GM19099 (cell line): Measurements from ENCODE around the gene KCNT1.

Source experiments
- POLR2A ChIP-seq: IDR thresholded peaks from 3 replicates; pipeline ENCODE4 v1.6.1; 2011; ENCODE audit warnings: low read depth; ENCODE audit not compliant: insufficient read length; ENCODE audit errors: extremely low read depth

The KCNT1 gene

DNA sequence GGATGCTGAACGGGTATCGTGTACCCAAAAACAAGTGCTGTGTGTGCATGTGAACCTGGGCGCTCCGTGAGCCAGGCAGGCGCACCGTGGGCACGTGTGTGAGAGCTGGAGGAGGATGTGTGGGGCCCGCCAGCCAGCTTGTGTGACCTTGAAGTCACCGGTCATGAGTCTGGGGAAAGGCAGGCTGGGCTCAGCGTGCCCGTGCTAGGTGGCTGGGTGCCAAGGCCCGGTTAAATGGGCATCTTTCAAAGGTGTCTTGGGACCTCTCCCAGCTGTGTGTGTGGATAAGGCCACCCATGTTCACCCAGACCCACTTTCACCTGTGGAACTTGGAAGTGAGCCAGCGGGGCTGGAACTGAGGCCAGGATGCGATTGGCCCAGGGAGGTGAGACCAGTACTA is 3.4 kb downstream of the KCNT1 start:
- no peak for TF ChIP-seq POLR2A

DNA sequence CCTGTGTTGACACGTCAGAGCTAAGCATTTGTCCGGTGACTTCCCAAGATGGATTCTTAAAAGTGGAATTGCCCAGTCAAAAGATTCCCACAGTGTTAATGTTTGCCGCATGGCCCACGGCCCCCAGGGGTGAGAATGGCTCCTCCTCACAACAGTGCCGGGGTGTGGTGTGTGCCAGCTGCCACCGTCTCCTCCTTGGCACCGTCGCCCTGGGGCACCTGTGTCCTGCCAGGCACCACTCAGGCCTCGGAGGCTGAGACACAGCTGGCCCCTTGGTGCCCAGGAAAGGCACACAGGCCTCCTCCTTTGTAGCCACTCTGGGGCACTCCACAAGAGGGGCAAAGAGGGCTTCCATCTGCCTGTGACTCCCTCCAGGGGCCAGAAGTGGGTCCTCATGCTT is 4.3 kb downstream of the KCNT1 start:
- TF ChIP-seq POLR2A = no peak

DNA sequence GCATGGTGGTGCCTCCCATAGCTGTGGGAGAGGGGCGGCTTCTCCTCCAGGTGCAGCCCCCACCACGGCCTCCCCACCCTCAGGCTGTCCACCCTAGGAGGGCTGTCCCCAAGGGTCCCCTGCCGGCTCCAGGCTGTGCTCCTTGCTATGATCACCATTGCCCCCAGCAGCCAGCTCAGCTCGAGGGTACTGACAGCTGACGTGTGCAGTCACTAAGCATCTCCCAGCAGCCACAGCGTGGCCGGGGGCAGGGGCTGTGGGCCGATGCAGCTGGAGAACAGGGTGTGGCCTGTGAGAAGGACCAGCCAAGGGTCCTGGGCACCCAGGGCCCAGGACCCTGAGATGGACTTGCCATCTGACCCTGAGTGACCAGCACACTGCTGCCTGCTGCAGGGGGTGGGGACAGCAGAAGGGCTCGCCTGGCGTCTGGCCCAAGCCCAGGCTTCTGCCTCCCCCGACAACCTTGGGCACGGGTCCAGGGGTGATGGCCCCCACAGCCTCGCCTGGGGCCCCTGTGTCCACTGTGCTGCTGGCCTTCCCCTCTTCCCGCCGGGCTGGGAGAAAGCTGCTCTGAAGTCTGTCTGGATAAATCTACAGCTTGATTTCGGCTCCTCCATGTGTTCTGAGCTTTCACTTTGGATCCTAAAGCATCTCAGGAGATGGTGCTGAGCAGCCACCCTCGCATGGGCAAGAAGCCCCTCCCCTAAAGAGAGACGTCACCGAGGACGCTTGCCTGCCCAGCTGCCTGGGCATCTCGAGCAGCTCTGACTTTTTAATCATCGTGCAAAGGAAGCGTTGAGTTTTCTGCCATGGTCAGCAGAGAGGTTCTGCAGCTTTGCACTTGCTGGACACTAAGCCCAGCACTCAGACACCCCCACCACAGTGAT is 5.5 kb downstream of the KCNT1 start:
- no peak for TF ChIP-seq POLR2A

DNA sequence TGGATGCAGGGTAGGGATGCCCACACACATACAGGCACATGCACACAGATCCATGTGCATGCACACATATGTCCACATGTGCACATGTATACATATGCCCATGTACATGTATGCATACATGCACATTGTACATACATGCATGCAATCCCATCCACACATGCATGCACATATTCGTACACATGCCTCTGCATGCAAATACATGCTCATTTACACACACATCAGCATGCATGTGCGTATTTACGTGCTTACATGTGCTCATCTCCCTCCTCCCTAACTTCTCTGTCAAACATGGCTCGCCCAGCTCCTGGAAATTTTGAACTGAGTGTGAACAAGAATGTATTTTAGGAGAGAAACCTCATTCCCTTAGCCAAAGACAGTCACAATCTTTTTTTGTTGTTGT is 6.2 kb downstream of the KCNT1 start:
- TF ChIP-seq POLR2A = no peak

DNA sequence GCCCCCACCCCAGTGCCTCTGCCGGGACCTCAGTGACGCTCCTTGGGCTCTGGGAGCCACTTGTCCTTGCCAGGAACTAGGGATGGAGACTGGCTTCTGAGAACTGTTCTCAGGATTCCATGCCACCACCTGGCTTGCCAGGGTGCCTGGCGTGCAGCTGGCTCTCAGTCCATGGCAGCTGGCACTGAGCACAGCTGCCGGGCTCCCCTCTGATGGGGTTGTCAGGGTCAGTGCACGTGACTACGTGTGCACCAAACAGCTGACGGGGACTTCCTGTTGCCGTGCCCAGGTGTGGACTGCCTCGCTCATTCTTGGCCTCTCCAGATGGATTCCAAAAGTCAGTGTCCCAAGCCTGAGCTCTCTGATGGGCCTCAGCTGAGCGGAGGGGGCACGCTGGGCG is 9.4 kb downstream of the KCNT1 start:
- no peak for TF ChIP-seq POLR2A

DNA sequence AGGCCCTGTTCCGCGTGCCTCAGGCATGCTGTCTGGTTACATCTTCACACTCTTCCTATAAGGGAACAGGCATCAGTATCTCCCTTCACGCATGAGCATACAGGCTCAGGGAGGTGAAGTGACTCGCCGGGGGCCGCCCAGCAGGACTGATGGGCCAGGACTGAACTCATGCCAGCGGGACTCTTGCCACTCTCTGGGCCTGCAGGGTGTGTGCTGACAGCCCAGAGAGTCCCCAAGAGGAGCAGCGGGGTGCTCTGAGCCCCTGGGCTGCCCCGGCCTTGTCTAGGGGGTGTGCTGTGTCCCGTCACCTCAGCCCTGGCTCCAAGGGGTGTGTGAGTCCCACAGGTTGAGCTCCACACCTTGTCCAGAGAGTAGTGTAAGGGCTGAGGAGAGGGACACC is 9.9 kb downstream of the KCNT1 start:
- no peak for TF ChIP-seq POLR2A

DNA sequence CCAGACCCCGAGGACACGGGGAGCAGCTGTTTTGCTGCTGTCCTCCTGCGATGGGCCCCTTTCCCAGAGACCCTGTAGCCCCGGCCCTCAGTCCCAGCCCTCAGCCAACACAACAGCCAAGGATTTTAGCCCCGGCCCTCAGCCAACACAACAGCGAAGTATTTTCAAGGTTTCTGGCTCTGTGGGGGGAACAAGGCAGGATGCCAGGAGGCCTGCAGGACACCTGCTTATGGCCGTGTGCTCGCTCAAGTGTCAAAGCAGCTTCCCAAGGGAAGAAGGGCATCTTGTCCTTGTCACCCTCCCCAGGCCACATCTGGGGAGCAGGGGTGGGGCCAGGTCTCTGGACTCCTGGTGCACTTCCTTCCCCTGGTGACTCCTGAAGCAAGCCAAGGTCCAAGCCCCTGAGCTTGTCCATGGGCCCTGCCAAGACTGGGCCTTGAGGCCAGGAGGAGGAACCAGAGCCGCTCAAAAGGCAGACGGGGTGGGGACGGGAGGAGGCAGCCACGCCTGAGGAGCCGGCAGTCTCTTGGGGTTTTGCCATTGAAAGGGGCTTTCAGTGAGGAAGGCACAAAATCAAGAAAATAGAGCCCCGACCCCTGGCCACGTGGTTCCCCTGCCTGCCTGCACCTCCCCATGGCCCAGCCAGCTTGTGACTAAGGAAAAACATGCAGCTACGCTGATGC is 10.8 kb downstream of the KCNT1 start:
- TF ChIP-seq POLR2A = no peak

DNA sequence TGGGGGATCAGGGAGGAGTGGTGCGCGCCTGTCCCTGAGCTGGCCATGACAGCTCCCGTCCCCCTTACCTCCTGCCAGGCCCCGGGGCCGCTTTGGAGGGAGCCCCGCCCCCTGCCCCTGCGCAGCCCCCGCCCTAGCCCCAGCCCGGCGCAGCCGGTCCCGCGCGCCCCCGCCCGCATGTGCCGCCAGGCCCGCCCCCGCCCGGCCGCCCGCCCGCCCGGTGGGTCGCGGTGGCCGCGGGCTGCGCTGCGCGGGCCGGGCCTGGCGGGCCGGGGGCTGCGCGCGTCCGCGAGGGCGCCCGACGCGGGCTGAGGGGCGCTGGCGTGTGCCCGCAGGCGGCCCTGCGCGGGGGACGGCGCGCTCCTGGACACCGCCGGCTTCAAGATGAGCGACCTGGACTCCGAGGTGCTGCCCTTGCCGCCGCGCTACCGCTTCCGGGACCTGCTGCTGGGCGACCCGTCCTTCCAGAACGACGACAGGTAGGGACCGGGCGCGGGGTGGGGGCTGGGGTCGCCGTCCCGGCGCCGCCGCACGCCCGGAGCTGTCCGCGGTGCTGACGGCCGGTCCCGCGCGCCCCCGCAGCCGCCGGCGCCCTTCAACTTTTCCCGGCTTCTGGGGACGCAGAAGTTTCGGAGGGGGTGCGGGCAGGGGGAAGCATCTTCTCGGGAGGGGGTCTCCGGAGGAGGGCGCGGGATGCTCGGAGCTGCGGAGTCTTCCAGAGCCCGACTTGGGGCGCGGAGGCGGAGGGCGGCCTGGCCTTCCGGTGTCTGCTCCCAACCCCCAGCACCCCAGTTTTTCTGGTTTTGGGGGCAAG is 12.5 kb downstream of the KCNT1 start:
- no peak for TF ChIP-seq POLR2A

DNA sequence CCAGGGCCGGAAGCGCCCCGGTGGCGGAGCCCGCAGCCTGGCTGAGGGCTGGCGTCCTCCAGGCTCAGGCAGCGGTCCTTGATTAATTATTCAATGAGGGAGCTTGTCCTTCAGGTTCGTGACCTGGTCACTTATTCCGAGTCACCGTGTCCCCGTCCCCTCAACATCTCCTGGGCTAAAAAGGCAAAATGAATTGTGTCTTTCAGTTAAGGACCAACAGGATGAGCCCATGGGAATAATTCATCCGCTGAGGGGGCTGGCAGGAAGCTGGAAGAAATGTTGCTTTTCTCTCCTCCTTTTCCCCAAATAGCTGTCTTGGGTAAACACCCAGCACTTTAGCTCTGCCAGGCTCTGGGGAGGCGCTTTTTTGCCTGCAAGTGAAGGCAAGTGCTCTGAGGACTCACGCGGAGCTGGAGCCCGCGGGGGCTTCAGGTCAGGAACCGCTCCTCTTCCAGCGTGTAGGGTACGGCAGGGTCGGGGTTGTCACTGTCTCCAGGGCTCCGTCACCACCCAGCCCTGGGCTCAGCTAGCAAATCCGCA is 13.1 kb downstream of the KCNT1 start:
- TF ChIP-seq POLR2A = no peak

DNA sequence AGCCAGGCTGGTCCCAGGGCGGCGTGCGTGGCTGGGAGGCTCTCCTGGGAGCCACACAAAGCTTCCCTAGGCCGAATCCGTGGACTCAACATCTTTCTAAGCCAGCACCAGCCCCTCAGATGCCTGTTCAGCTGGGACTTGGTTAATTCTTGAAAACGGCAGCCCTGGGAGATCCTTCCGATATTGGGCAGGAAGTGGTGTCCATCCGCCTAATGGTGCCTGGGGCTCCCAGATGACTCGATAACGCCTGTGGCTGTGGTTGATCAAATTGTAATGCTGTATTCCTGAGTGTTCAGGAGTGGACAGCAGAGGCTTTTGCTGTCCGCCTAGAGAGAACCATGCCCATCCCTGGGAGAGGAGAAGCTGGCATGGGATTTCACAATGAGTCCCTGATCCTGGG is 14.1 kb downstream of the KCNT1 start:
- TF ChIP-seq POLR2A = no peak

DNA sequence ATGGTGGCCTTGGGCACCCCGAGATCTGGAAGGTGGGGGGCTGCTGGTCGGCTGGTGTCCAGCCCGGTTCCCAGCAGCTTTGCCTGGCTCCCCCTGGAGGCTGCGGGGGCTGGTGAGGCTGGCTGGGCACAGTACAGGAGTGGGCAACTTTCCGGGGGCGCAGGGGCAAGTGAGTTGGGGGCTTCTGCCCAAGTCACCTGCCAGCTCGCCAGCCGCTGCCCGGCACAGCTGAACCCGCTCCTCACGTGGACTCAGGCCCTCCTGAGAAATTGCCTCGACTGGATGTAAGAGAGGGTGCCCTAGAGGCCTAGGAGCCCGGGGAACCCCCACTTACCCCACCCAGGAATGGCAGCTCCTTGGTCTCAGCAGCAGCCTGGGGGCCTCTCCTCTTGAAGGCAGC is 15.4 kb downstream of the KCNT1 start:
- TF ChIP-seq POLR2A = no peak

DNA sequence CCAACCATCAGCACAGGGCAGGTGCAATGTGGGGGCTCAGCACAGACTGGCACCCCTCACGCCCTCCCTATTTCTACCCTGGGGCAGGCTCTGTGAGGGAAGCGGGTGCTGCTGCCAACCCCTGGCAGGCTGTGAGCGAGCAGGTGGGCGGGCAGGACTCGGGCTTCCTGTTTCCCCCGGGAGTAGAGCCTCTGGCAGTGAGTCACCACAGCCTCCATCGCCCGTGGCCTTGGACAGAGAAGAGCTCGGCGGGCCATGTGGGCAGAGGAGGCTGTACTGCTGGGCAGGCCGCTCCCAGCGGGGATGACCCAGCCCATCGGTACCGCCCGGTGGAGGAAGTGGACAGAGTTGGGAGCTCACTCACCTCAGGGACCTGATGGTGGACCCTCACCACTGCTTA is 16.6 kb downstream of the KCNT1 start:
- no peak for TF ChIP-seq POLR2A

DNA sequence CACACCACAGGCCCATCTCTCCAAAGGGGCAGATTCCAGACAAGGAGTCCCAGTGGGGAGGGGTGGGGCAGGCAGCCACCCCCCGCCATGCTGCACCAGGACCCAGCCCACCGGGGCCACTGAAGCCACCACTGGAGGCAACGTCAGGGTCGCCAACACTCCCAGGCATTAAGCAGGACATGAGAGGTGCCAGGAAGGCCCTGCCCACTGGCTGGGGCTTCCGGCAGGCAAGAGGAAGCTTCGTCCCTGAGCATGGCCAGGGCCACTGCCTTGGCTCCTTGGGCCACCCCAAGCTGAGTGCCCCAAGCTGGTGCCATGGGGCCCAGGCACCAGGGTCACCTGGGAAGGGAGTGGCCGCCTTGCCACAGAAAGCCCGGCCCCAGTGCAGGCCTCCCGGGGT is 17.5 kb downstream of the KCNT1 start:
- no peak for TF ChIP-seq POLR2A

DNA sequence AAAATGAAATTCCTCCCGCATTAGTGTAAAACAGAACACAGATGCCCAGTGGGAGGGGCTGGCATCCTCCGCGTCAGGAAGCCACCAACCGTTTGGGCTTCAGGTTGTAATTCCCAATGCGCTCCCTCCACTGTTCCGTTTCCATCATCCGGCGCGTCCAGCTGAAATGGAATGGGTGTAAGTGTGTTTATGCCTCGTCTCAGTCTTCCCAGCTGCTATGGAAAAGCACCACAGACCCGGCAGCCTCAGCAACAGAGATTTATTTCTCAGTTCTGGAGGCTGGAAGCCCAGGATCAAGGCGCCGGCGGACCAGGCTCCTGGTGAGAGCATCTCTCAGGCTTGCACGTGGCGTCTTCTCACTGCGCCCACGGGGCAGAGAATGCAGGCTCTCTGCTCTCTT is 20.4 kb downstream of the KCNT1 start:
- no peak for TF ChIP-seq POLR2A

DNA sequence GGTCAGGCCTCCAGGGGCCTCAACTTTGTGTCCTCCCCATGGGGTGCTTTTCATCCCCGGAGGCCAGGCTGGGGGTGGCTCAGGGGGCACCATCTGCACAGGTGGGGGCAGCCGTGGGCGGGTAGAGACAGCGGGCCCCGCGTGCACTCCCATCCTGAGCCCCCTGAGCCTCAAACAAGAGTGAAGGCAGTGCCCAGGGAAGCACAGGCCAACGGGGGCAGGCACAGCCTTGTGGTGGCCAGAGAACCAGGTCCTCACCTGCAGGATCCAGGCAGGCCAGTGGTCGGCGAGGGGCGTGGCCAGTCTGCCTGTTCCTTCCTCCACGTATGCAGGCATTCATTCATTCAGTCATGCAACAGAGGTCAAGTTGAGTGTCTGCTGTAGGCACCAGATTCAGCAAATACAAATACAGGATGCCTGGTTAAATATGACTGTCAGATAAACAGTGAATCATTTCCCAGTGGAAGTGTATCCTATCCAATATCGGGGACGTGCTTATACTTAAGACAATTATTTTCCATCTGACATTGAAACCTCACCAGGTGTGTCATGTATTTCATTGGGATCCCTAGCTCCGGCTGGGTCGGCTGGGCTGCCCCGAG is 22.3 kb downstream of the KCNT1 start:
- no peak for TF ChIP-seq POLR2A

DNA sequence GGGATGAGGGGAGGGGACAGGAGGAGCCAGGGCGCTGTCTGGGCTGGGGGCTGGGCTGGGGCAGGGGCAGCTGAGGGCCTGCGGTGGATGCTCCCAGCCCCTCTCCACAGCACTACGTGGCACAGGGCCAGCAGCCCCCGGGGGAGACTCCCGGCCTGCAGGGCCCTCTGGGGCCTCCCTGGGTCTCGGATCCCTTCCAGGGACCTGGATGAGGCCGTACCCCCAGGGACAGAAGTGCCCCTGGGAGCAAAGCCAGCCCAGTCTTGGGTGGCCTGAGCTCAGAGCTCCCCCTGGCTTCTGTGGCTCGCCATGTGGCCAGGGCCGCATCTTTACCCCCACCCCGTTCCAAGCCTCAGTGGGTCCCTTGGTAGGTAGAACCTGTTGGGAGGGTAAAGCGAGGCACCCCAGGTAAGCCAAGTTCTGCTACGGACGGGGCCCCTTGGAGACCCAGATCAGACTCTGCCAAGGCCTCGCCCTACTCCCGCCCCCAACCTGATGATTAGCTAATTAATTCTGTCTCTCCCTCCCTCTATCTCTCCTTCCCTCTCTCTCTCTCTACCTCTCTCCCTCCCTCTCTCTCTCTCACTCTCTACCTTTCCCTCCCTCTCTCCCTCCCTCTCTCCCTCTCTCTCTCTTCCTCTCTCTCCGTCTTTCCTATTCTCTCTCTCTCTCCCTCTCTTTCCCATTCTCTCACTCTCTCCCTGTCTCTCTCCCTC is 24.3 kb downstream of the KCNT1 start:
- TF ChIP-seq POLR2A = no peak
